ENCODE results near the gene PDE4A.

DNA sequence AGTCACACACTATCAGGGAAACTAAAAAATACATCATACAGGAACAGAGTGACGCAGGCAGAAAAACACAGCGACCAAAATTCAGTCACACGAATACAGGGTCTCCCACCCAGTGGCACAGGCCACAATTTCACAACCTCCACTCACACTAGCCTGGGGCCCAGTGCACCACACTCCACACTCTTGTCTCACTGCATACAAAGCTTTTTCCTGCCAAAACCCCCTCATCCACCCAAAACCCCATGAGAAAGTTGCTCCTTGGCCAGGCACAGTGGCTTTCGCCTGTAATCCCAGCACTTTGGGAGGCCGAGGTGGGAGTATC, 95.7 kb downstream of the PDE4A start:
- TF ChIP-seq POLR2A (IDR thresholded peaks at IDR 0.05), result no peak
- TF ChIP-seq CTCF (IDR thresholded peaks at IDR 0.05), result no peak
- TF ChIP-seq POLR2AphosphoS5 (IDR thresholded peaks at IDR 0.05), result no peak
- TF ChIP-seq EP300 (IDR thresholded peaks at IDR 0.05; ENCODE audit: low read depth), result no peak

Measured in transverse colon (tissue), 4 donors.